Fibroblast of skin of scalp (primary cell): ENCODE data around the gene RHOU.

ENCODE experiments used
- DNase-seq: peaks from one replicate; pipeline ENCODE4 v3.0.0-alpha.2; 2013

RHOU gene

DNA sequence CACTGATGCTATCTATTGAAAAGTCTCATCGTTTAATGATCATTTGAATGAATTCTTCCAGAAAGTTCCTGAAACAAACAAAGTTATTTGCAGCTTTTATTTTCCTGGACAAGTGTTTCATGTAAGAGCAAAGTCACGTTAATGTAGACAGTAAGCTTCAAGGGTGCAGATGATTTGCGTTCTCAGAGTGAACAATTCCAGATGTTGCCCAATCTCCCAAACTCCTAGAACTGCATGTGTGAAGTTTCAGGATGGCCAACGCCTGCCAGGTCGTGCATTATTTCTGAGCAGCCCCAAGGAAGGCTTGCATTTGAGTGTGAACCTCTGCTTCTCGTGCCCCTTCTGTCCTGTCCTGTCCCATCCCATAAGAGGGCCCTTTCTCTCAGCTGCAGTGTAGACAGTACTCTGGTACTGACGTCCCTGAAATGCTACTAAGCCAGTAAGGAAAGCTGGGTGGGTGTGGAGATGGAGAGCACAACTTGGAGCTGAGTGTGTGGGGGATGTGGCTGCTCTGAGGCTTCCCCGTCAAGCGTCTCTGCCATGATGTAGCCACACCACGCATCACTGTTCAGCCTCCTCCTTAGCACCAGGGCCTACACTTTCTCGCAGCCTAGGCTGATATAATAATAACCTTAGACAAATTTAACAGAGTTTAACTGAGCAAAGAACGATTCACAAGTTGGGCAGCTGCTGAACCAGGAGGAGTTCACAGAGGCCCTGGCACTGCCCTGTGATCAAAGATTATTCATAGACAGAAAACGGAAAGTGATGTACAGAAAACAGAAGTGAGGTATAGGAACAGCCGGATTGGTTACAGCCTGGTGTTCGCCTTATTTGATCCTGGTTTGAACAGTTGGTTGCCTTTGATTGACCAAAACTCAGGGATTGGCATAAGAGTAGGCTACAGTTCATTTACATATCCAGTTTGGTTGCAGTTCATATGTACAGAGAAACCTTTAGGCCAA, 50.4 kb downstream of the RHOU start:
- no peak for DNase-seq

DNA sequence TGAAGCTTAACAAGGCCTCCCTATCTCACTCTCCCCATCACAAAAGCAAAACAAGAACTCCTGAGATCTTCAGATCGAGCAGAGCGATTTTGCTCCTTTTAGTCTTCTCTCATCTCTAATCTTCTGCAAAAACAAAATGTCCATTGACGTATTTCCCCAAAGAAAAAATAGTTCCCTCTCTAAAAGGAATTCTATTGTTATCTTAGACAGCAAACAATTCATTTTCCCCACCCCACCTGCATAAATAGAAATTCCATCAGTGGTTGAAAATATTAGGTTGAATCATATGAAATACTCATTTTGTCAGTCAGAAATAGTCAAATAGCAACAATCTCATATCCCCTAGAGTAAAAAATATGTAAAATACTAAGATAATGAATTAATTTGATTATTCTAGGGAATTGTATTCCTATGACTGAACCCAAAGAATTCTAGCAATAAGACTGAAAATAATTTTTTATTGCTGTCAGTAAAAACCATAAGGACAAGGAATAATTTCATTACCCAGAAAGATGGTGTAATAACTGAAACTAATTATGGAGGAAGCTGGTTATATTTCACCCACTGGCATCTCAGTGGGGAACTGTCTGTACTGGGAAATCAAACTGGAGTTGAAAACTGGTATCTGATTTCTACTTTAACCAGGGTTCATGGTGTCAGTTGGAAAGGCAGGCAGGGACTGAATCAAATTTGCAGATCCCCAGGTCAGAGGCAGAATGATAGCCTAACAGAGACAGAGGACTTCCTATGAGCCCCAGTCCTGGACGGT, 51.3 kb downstream of the RHOU start:
- no peak for DNase-seq

- DNase-seq = no peak
Measured at GRCh38 chr1:228791791-228792190, 56.5 kb downstream of the RHOU start.

DNA sequence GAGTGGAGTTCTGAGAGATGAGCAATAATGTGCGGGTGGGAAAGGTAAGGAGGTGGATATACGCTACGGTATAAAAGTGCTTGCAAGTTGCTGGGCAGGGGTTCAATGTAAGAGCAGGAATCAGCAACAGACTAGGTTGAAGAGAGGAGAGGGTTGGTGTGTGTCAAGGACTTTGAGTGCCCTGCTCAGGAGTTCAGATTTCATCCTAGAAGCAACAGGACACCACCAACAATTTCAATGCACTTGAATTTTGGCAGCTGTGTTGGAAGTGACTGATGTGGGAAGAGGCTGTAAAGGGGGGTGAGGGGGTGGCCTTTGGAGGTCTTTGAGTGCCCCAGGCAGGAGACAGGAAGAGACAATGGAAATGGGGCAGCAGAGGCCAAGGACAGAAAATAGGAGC, 57.3 kb downstream of the RHOU start:
- no peak for DNase-seq

- no peak for DNase-seq
Measured at GRCh38 chr1:228793032-228793431, 57.8 kb downstream of the RHOU start.

GRCh38 chr1:228794173-228794572, 58.9 kb downstream of the RHOU start:
- no peak for DNase-seq

DNA sequence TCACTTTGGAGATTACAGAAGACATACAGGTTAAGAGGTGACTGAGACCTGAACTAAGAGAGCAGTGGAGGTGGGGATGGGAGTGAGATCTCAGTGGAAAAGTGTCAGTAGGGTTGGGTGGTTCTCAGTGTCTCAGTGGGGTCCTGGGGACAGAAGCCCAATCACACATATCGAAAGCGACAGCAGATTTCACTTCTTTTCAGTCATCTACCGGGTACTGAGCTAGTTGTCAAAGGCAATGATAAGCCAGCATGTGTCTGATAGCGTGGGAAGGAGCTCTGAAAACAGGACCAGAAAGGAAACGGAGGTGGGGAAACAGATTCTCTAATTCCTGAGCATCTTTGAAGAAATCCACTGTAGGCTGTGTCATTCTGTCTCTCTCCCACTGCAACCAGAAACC, 59.5 kb downstream of the RHOU start:
- no peak for DNase-seq

DNA sequence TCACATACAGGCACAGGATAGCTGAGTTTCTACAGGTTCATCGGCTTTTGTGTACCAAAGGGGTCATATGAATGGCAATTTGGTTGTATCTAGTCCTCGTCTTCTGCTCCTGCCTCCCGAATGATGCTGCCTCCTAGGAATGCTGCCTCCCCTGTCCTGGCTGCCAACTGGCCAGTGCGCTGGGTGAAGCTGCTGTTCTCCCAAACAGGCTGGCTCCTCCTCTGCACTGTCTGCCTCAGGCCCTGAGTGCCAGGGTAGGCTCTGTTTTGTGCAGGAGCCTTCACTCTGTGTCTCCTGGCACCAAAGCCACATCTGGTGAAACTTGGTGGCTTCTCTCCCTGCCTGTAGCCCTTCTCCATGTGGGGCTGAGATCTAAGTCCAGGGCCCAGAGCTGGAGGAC, 60.3 kb downstream of the RHOU start:
- no peak for DNase-seq
